ENCODE results near the gene PLA2G1B.

GRCh38 chr12:120367233-120367923, 39.8 kb upstream of the PLA2G1B start:
- TF ChIP-seq CTCF (IDR thresholded peaks at IDR 0.05): peak; percentile 85
- no peak for TF ChIP-seq ZFX (IDR thresholded peaks at IDR 0.05; ENCODE audit: borderline replicate concordance)

All from 22Rv1 (cell line).